A375 (cell line): Measurements from ENCODE around the gene ATP2A2. TPM values are rescaled to one million over a fixed set of nuclear protein-coding genes. Genes with fewer than 3 reads are reported as not detected.

Experiments used
- small RNA-seq: library from RNA; depleted of rRNA; stranded (forward); fragments of <200 nt; gene quantifications from one replicate; pipeline ENCODE3, GENCODE V24; 2014
- total RNA-seq: library from RNA; depleted of rRNA; stranded (reverse); fragments of >200 nt; shearing (Covaris generic); gene quantifications from 2 replicates; pipeline ENCODE4 v1.2.3, GENCODE V29; 2014; rRNA removed

The ATP2A2 gene
- 101 and 122 TPM in 2 replicates for total RNA-seq

GRCh38 chr12:110280779-110281548, at the start of gene ATP2A2:
ATP2A2 (plus strand) TSS chr12:110281247; CDS start chr12:110281790, 543 bp downstream.

Small RNA genes lying within 50 kb of the gene (small RNA-seq; reads per million reads assigned to genes)
- not detected for gene RN7SL769P

Other genes with a start within 250 kb of the ATP2A2 start
- 7.5 and 8.9 TPM in 2 replicates for gene C12orf76, start 232.7 kb upstream of the ATP2A2 start, total RNA-seq
- 16.1 and 16.2 TPM in 2 replicates for gene IFT81, start 156.9 kb upstream of the ATP2A2 start, total RNA-seq
- 65.8 and 69.3 TPM in 2 replicates for gene ANAPC7, start 122.5 kb downstream of the ATP2A2 start, total RNA-seq
- gene ARPC3, start 169.1 kb downstream of the ATP2A2 start, total RNA-seq: 179 and 224 TPM in 2 replicates
- gene GPN3, start 187.0 kb downstream of the ATP2A2 start, total RNA-seq: 22.2 and 22.7 TPM in 2 replicates
- 57.5 and 60.2 TPM in 2 replicates for gene FAM216A, start 187.6 kb downstream of the ATP2A2 start, total RNA-seq
- gene VPS29, start 220.9 kb downstream of the ATP2A2 start, total RNA-seq: 46.7 and 62.7 TPM in 2 replicates
- gene RAD9B, start 221.1 kb downstream of the ATP2A2 start, total RNA-seq: 0.24 and 0.26 TPM in 2 replicates